BLaER1 (cell line): ENCODE measurements around the gene PPA1.

Source experiments
- H3K27ac ChIP-seq: shearing (Covaris generic); formaldehyde crosslinking; 2 replicates; pipeline ENCODE4 v1.8.1; 2022
- H3K27me3 ChIP-seq: shearing (Covaris generic); formaldehyde crosslinking; 2 replicates; pipeline ENCODE4 v1.8.1; 2022
- H3K36me3 ChIP-seq: shearing (Covaris generic); formaldehyde crosslinking; 2 replicates; pipeline ENCODE4 v1.8.1; 2022
- H3K4me1 ChIP-seq: shearing (Covaris generic); formaldehyde crosslinking; 2 replicates; pipeline ENCODE4 v1.8.1; 2022
- H3K4me2 ChIP-seq: shearing (Covaris generic); formaldehyde crosslinking; 2 replicates; pipeline ENCODE4 v1.8.1; 2022
- H3K4me3 ChIP-seq: shearing (Covaris generic); formaldehyde crosslinking; 2 replicates; pipeline ENCODE4 v1.8.1; 2022
- H3K9ac ChIP-seq: shearing (Covaris generic); formaldehyde crosslinking; 2 replicates; pipeline ENCODE4 v1.8.1; 2022
- H3K9me3 ChIP-seq: shearing (Covaris generic); formaldehyde crosslinking; 2 replicates; pipeline ENCODE4 v1.8.1; 2022
- H4K20me1 ChIP-seq: shearing (Covaris generic); formaldehyde crosslinking; 2 replicates; pipeline ENCODE4 v1.8.1; 2022
- Cebpa-rat ChIP-seq: shearing (Covaris generic); IDR thresholded peaks from 2 replicates; pipeline ENCODE4 v1.8.1; 2022

The PPA1 gene

GRCh38 chr10:70221030-70221429 lies 12.2 kb downstream of the PPA1 start:
- no peaks in the 10 kb centered on the region for H3K27me3 ChIP-seq
- H3K9me3 ChIP-seq = no peaks in the 10 kb centered on the region
- H3K9ac ChIP-seq = no peak overlapping the region
- no peak for TF ChIP-seq Cebpa-rat
- peaks cover 52% of the 10 kb centered on the region for H3K36me3 ChIP-seq
- peaks cover 85% of the 10 kb centered on the region for H4K20me1 ChIP-seq
- H3K4me3 ChIP-seq = no peak overlapping the region
- H3K27ac ChIP-seq = no peak overlapping the region
- H3K4me2 ChIP-seq = no peak overlapping the region
- H3K4me1 ChIP-seq = peaks cover 11% of the 10 kb centered on the region

- Histone ChIP-seq H3K36me3 (peaks cover 99% of the 10 kb centered on the region), H3K4me2 (no peak overlapping the region), H3K4me1 (no peaks in the 10 kb centered on the region), H3K4me3 (no peak overlapping the region), H3K9me3 (no peaks in the 10 kb centered on the region), H3K27ac (no peak overlapping the region), H3K27me3 (no peaks in the 10 kb centered on the region), H3K9ac (no peak overlapping the region), H4K20me1 (peaks cover 52% of the 10 kb centered on the region)
- no peak for TF ChIP-seq Cebpa-rat
Measured at GRCh38 chr10:70212879-70213278, 20.4 kb downstream of the PPA1 start.

GRCh38 chr10:70212277-70212676 lies 21.0 kb downstream of the PPA1 start:
- no peaks in the 10 kb centered on the region for H3K4me1 ChIP-seq
- no peak overlapping the region for H3K27ac ChIP-seq

GRCh38 chr10:70206762-70207161 lies 26.5 kb downstream of the PPA1 start:
- Histone ChIP-seq H3K27ac (no peak overlapping the region), H3K9ac (no peak overlapping the region), H4K20me1 (peaks cover 10% of the 10 kb centered on the region), H3K9me3 (no peaks in the 10 kb centered on the region), H3K27me3 (no peaks in the 10 kb centered on the region), H3K4me3 (no peak overlapping the region), H3K4me1 (no peaks in the 10 kb centered on the region), H3K36me3 (peaks cover 95% of the 10 kb centered on the region), H3K4me2 (no peak overlapping the region)
- TF ChIP-seq Cebpa-rat = no peak

More at GRCh38 chr10:70212277-70212676, 21.0 kb downstream of the PPA1 start:
- peaks cover 99% of the 10 kb centered on the region for H3K36me3 ChIP-seq
- no peak overlapping the region for H3K9ac ChIP-seq
- no peaks in the 10 kb centered on the region for H3K9me3 ChIP-seq
- no peaks in the 10 kb centered on the region for H3K27me3 ChIP-seq
- H3K4me2 ChIP-seq = no peak overlapping the region
- no peak overlapping the region for H3K4me3 ChIP-seq
- TF ChIP-seq Cebpa-rat = no peak
- peaks cover 46% of the 10 kb centered on the region for H4K20me1 ChIP-seq

- Histone ChIP-seq H3K36me3 (peaks cover 77% of the 10 kb centered on the region), H3K4me3 (no peak overlapping the region), H3K4me2 (no peak overlapping the region), H3K4me1 (peaks cover 27% of the 10 kb centered on the region), H4K20me1 (peaks cover 13% of the 10 kb centered on the region), H3K27ac (no peak overlapping the region), H3K9ac (no peak overlapping the region), H3K27me3 (no peaks in the 10 kb centered on the region), H3K9me3 (0 out of 2 replicates have a peak, but pooled peaks cover 5% of the 10 kb centered on the region)
- no peak for TF ChIP-seq Cebpa-rat
Measured at GRCh38 chr10:70201105-70201504, 32.1 kb downstream of the PPA1 start.

GRCh38 chr10:70198696-70199466 lies 34.3 kb downstream of the PPA1 start:
- no peak overlapping the region for H3K4me3 ChIP-seq
- TF ChIP-seq Cebpa-rat = no peak
- peaks cover 27% of the 10 kb centered on the region for H3K4me1 ChIP-seq
- H3K4me2 ChIP-seq = 0 out of 2 replicates have a peak overlapping the region, but pooled peaks have one; percentile 82
- H3K36me3 ChIP-seq = peaks cover 68% of the 10 kb centered on the region
- H3K9me3 ChIP-seq = 0 out of 2 replicates have a peak, but pooled peaks cover 5% of the 10 kb centered on the region
- H3K27ac ChIP-seq = 0 out of 2 replicates have a peak overlapping the region, but pooled peaks have one; percentile 57
- H3K27me3 ChIP-seq = no peaks in the 10 kb centered on the region
- H4K20me1 ChIP-seq = peaks cover 13% of the 10 kb centered on the region
- no peak overlapping the region for H3K9ac ChIP-seq

- Histone ChIP-seq H3K27me3 (no peaks in the 10 kb centered on the region), H3K4me3 (no peak overlapping the region), H3K36me3 (peaks cover 54% of the 10 kb centered on the region), H3K9ac (peak overlapping the region; percentile 57), H4K20me1 (peaks cover 13% of the 10 kb centered on the region), H3K4me2 (peak overlapping the region; percentile 82), H3K4me1 (peaks cover 27% of the 10 kb centered on the region), H3K9me3 (0 out of 2 replicates have a peak, but pooled peaks cover 5% of the 10 kb centered on the region), H3K27ac (peak overlapping the region; percentile 57)
- no peak for TF ChIP-seq Cebpa-rat
Measured at GRCh38 chr10:70197235-70197945, 35.8 kb downstream of the PPA1 start.

GRCh38 chr10:70193391-70193844 lies 39.8 kb downstream of the PPA1 start:
- H3K4me2 ChIP-seq = no peak overlapping the region
- no peaks in the 10 kb centered on the region for H3K9me3 ChIP-seq
- H3K9ac ChIP-seq = no peak overlapping the region
- H3K36me3 ChIP-seq = peaks cover 15% of the 10 kb centered on the region
- H3K27me3 ChIP-seq = no peaks in the 10 kb centered on the region
- no peak overlapping the region for H3K4me3 ChIP-seq
- H3K4me1 ChIP-seq = peaks cover 29% of the 10 kb centered on the region
- H3K27ac ChIP-seq = no peak overlapping the region
- TF ChIP-seq Cebpa-rat = no peak
- H4K20me1 ChIP-seq = peaks cover 13% of the 10 kb centered on the region

GRCh38 chr10:70192326-70192968 lies 40.8 kb downstream of the PPA1 start:
- Histone ChIP-seq H3K27ac (no peak overlapping the region), H3K4me3 (no peak overlapping the region), H3K9me3 (no peaks in the 10 kb centered on the region), H3K36me3 (peaks cover 11% of the 10 kb centered on the region; the same call in 1 of the 2 replicates), H3K4me1 (peaks cover 20% of the 10 kb centered on the region), H3K9ac (no peak overlapping the region), H3K4me2 (no peak overlapping the region), H3K27me3 (no peaks in the 10 kb centered on the region), H4K20me1 (peaks cover 7% of the 10 kb centered on the region)
- TF ChIP-seq Cebpa-rat = no peak

GRCh38 chr10:70191972-70192305 lies 41.3 kb downstream of the PPA1 start:
- H3K27me3 ChIP-seq = no peaks in the 10 kb centered on the region
- TF ChIP-seq Cebpa-rat = no peak
- H3K27ac ChIP-seq = no peak overlapping the region
- H3K4me3 ChIP-seq = no peak overlapping the region
- H3K36me3 ChIP-seq = peaks cover 11% of the 10 kb centered on the region; the same call in 1 of the 2 replicates
- H3K9ac ChIP-seq = no peak overlapping the region
- peaks cover 1% of the 10 kb centered on the region for H4K20me1 ChIP-seq
- no peaks in the 10 kb centered on the region for H3K9me3 ChIP-seq
- peaks cover 15% of the 10 kb centered on the region for H3K4me1 ChIP-seq
- no peak overlapping the region for H3K4me2 ChIP-seq
